Ishikawa (cell line): ENCODE measurements around the gene ATG7.

Source experiments
- CEBPB ChIP-seq: IDR thresholded peaks from 2 replicates; pipeline ENCODE4 v1.6.1; 2012
- CREB1 ChIP-seq: IDR thresholded peaks from 2 replicates; pipeline ENCODE4 v1.6.1; 2012; ENCODE audit warnings: low read depth
- EP300 ChIP-seq: IDR thresholded peaks from 2 replicates; pipeline ENCODE4 v1.6.1; 2012; ENCODE audit warnings: borderline replicate concordance
- FOXM1 ChIP-seq: IDR thresholded peaks from 2 replicates; pipeline ENCODE4 v1.6.1; 2012; ENCODE audit warnings: low read depth, borderline replicate concordance
- MAX ChIP-seq: IDR thresholded peaks from 2 replicates; pipeline ENCODE4 v1.6.1; 2012
- NFIC ChIP-seq: IDR thresholded peaks from 2 replicates; pipeline ENCODE4 v1.6.1; 2012
- RAD21 ChIP-seq: IDR thresholded peaks from 2 replicates; pipeline ENCODE4 v1.6.1; 2012; ENCODE audit warnings: low read depth
- TCF12 ChIP-seq: IDR thresholded peaks from 2 replicates; pipeline ENCODE4 v1.6.1; 2012; ENCODE audit warnings: low read depth
- YY1 ChIP-seq: IDR thresholded peaks from 2 replicates; pipeline ENCODE4 v1.6.1; 2012; ENCODE audit warnings: low read depth
- ZBTB7A ChIP-seq: IDR thresholded peaks from 2 replicates; pipeline ENCODE4 v1.6.1; 2012; ENCODE audit warnings: low read depth
- TF ChIP-seq, protein P1 (sequence below): IDR thresholded peaks from 2 replicates; pipeline ENCODE4 v1.6.1; 2012

DNA sequence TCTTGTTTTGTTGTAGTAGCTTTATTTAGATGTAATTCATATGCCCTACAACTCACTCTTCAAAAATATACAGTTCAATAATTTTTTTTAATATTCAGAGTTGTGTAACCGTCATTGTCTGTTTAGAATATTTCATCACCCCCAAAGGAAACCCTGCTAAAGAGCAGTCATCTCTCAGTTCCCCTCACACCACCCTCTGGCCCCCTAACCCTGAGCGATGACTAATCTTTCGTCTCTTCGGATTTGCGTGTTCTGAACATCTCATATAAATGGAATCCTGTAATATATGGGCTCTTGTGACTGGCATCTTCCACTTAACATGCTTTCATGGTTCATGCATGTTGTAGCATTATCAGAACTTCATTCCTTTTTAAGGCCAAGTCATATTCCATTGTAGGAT, 183.8 kb downstream of the ATG7 start:
- no peak for TF ChIP-seq NFIC
- TF ChIP-seq CREB1: no peak
- no peak for TF ChIP-seq EP300
- no peak for TF ChIP-seq ZBTB7A
- no peak for TF ChIP-seq MAX
- TF ChIP-seq RAD21: no peak
- no peak for TF ChIP-seq CEBPB
- TF ChIP-seq YY1: no peak
- TF ChIP-seq FOXM1: no peak
- no peak for TF ChIP-seq TCF12
- TF ChIP-seq, protein P1, sequence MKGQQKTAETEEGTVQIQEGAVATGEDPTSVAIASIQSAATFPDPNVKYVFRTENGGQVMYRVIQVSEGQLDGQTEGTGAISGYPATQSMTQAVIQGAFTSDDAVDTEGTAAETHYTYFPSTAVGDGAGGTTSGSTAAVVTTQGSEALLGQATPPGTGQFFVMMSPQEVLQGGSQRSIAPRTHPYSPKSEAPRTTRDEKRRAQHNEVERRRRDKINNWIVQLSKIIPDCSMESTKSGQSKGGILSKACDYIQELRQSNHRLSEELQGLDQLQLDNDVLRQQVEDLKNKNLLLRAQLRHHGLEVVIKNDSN: no peak
